ENCODE measurements around the gene KLF5. TPM values are rescaled to one million over a fixed set of nuclear protein-coding genes. Genes with fewer than 3 reads are reported as not detected.

The KLF5 gene
- polyA plus RNA-seq, 1 of the 3 experiments (the other 2 are of a cell fraction), result 2.7 TPM

- H3K9me3 ChIP-seq, result no peaks in the 10 kb centered on the region
- H3K4me2 ChIP-seq, result no peak overlapping the region
- H3K4me3 ChIP-seq (ENCODE audit: low read depth in 2 of 2, low read length in 1 of 2), result no peak overlapping the region
- no peaks in the 10 kb centered on the region for H3K79me2 ChIP-seq (ENCODE audit: insufficient read depth)
- TF ChIP-seq TCF12 (IDR thresholded peaks at IDR 0.05) (peak; percentile 69), EP300 (IDR thresholded peaks at IDR 0.05; ENCODE audit: borderline replicate concordance in 1 of 2, low read depth in 1 of 2, low read length in 1 of 2) (peak in 1 of 2 experiments; percentile 26; a peak in 1 of 4 replicates), JUND (IDR thresholded peaks at IDR 0.05) (peak; percentile 67), TEAD4 (IDR thresholded peaks at IDR 0.05; ENCODE audit: borderline replicate concordance, insufficient read depth) (peak; percentile 34; the same call in 1 of the 2 replicates), ZBTB33 (IDR thresholded peaks at IDR 0.05; ENCODE audit: borderline replicate concordance, low read depth) (no peak), FOSL2 (IDR thresholded peaks at IDR 0.05; ENCODE audit: borderline replicate concordance, low read depth) (peak; percentile 39; the same call in 1 of the 2 replicates), NFIC (IDR thresholded peaks at IDR 0.05; ENCODE audit: borderline replicate concordance) (peak; percentile 88), POLR2AphosphoS5 (IDR thresholded peaks at IDR 0.05; ENCODE audit: low read depth, low read length) (no peak), MAX (IDR thresholded peaks at IDR 0.05; ENCODE audit: low read depth) (0 out of 2 replicates have a peak, but pooled peaks have one; percentile 19)
- TF ChIP-seq, protein P1, sequence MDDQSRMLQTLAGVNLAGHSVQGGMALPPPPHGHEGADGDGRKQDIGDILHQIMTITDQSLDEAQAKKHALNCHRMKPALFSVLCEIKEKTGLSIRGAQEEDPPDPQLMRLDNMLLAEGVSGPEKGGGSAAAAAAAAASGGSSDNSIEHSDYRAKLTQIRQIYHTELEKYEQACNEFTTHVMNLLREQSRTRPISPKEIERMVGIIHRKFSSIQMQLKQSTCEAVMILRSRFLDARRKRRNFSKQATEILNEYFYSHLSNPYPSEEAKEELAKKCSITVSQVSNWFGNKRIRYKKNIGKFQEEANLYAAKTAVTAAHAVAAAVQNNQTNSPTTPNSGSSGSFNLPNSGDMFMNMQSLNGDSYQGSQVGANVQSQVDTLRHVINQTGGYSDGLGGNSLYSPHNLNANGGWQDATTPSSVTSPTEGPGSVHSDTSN (IDR thresholded peaks at IDR 0.05), result peak; percentile 23; the same call in 1 of the 2 replicates
- H4K20me1 ChIP-seq (ENCODE audit: insufficient read depth), result no peaks in the 10 kb centered on the region
- CTCF ChIA-PET, result interaction anchor here (1.0 kb wide), 1 partner anchor 337 kb away, joined by 3 read pairs; no protein-coding TSS in a partner anchor
- no peaks in the 10 kb centered on the region for H3K27me3 ChIP-seq (ENCODE audit: insufficient read depth)
- DNase-seq, result no peak
- peaks cover 18% of the 10 kb centered on the region for H3F3A ChIP-seq (replicated peaks; ENCODE audit: insufficient read depth)
- POLR2A ChIA-PET, result no interaction called here
- 35% methylated on average over 8 of the region's 8 CpGs for WGBS (ENCODE audit: low lambda C conversion rate)
- H3K4me1 ChIP-seq (ENCODE audit: control insufficient read depth in 1 of 2, insufficient read depth in 2 of 2, low read depth in 1 of 2, low read length in 1 of 2), result peaks cover 7 to 10% of the 10 kb centered on the region in 2 experiments; a peak in 3 of 4 replicates
- peak overlapping the region in 1 of 2 experiments; percentile 28; a peak in 1 of 4 replicates for H3K27ac ChIP-seq (ENCODE audit: low read depth in 2 of 2, low read length in 1 of 2)
- no peaks in the 10 kb centered on the region for H3K9me2 ChIP-seq
- H2AFZ ChIP-seq (ENCODE audit: low read depth), result no peak overlapping the region
- no peak overlapping the region for H3K9ac ChIP-seq
- H3K36me3 ChIP-seq (replicated peaks in 1 of 2; ENCODE audit: control insufficient read depth in 1 of 2, insufficient read depth in 2 of 2, low read length in 1 of 2), result no peaks in the 10 kb centered on the region
Measured at GRCh38 chr13:73055813-73056564, 2.8 kb upstream of the KLF5 start.

- Histone ChIP-seq H3K4me2 (no peak overlapping the region), H3K27me3 (ENCODE audit: insufficient read depth) (no peaks in the 10 kb centered on the region), H3K79me2 (ENCODE audit: insufficient read depth) (no peaks in the 10 kb centered on the region), H4K20me1 (ENCODE audit: insufficient read depth) (no peaks in the 10 kb centered on the region), H3K4me3 (ENCODE audit: low read depth in 2 of 2, low read length in 1 of 2) (no peak overlapping the region), H3K9me3 (no peaks in the 10 kb centered on the region), H3K9me2 (no peaks in the 10 kb centered on the region), H3K9ac (no peak overlapping the region), H3K27ac (ENCODE audit: low read depth in 2 of 2, low read length in 1 of 2) (no peak overlapping the region; a peak in 1 of 4 replicates), H3K4me1 (ENCODE audit: control insufficient read depth in 1 of 2, insufficient read depth in 2 of 2, low read depth in 1 of 2, low read length in 1 of 2) (peaks cover 7 to 10% of the 10 kb centered on the region in 2 experiments; a peak in 3 of 4 replicates), H2AFZ (ENCODE audit: low read depth) (no peak overlapping the region), H3F3A (replicated peaks; ENCODE audit: insufficient read depth) (peaks cover 21% of the 10 kb centered on the region), H3K36me3 (replicated peaks in 1 of 2; ENCODE audit: control insufficient read depth in 1 of 2, insufficient read depth in 2 of 2, low read length in 1 of 2) (no peaks in the 10 kb centered on the region)
- ChIA-PET POLR2A (no interaction called here), CTCF (interaction anchor here (0.6 to 1.2 kb wide), 2 partner anchors 16 to 293 kb away, joined by 3 read pairs; no protein-coding TSS in a partner anchor)
- DNase-seq, result no peak
- WGBS (ENCODE audit: low lambda C conversion rate), result 84% methylated on average over 4 of the region's 4 CpGs
- no peak for TF ChIP-seq RFX5 (IDR thresholded peaks at IDR 0.05; ENCODE audit: low read length)
- TF ChIP-seq SIN3A (IDR thresholded peaks at IDR 0.05; ENCODE audit: borderline replicate concordance, low read depth, low read length), result no peak
- no peak; the same call in 1 of the 2 replicates for TF ChIP-seq TCF12 (IDR thresholded peaks at IDR 0.05)
- TF ChIP-seq, protein P2, sequence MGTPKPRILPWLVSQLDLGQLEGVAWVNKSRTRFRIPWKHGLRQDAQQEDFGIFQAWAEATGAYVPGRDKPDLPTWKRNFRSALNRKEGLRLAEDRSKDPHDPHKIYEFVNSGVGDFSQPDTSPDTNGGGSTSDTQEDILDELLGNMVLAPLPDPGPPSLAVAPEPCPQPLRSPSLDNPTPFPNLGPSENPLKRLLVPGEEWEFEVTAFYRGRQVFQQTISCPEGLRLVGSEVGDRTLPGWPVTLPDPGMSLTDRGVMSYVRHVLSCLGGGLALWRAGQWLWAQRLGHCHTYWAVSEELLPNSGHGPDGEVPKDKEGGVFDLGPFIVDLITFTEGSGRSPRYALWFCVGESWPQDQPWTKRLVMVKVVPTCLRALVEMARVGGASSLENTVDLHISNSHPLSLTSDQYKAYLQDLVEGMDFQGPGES (IDR thresholded peaks at IDR 0.05; ENCODE audit: low read depth, low read length), result no peak
- TF ChIP-seq FOXJ3 (CRISPR knock-in tag; IDR thresholded peaks at IDR 0.05), result no peak
- no peak for TF ChIP-seq CTCF (IDR thresholded peaks at IDR 0.05)
- TF ChIP-seq MXI1 (IDR thresholded peaks at IDR 0.05; ENCODE audit: low read depth, low read length), result no peak
- no peak for TF ChIP-seq EZH2phosphoT487 (IDR thresholded peaks at IDR 0.05; ENCODE audit: borderline replicate concordance, low read depth)
- TF ChIP-seq CHD2 (IDR thresholded peaks at IDR 0.05; ENCODE audit: low read length, partially characterized antibody), result no peak
- no peak for TF ChIP-seq POLR2AphosphoS5 (IDR thresholded peaks at IDR 0.05; ENCODE audit: low read depth, low read length)
Measured at GRCh38 chr13:73056565-73056962, 2.2 kb upstream of the KLF5 start.
